ENCODE results near the gene CCK.

DNA sequence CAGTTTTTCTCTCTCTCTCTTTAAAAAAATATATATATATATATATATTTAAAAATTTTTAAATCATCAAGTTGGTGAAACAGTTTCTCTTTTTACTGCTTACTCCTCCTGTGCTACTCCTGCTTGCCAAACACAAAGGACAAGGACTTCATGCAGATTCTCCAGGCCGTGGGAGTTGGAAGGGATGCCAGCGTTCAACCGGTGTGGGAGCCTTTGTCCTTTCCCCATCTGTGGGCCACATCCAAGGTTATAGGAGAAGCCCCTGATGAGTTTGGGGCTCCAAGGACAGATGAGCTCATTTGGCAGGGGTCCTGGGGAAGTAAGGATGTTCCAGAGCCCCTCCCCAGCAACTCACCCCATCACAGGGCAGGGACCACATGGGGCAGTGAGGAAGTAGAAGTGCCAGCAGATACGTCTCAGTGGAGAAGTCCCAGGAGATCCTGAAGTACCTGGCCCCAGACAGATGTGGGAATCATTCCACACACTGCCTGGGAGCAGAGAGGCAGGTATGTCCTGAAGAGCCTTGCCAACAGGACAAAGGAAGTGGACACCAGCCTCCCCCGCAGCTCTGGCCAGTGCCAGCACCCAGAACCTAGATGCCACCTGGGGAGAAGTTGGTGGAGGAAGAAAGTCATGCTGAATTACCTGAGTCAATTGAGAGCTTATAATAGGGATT is 36.6 kb downstream of the CCK start:
- TF ChIP-seq EZH2 (IDR thresholded peaks at IDR 0.05; ENCODE audit: insufficient read depth, poor library complexity, severe bottlenecking) = no peak
- TF ChIP-seq EZH2phosphoT487 (IDR thresholded peaks at IDR 0.05; ENCODE audit: insufficient read depth, low read depth) = no peak

Measured in GM23248 (cell line).